ENCODE measurements around the gene GNAI1.

GNAI1 gene

DNA sequence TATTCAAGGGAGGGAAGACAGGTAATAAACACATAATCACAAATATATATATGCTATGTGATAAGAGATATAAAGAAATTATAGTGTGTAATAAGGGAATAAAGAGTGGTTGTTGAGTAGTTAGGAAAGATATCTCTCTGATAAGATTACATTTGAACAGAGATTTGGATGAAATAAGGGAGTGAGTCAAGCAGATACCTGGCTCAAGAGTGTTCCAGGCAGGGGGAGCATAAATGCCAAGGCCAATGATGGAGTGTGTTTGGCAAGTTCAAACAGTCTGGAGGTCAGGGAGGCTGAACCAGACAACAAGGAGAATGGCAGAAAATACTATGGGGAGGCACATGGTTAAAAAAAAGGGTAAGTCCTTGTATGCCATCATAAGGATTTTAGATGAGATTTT, 4.8 kb upstream of the GNAI1 start:
- DNase-seq (ENCODE audit: extremely low spot score), result no peak
- POLR2A ChIA-PET, result no interaction called here
- CTCF ChIA-PET, result no interaction called here
- TF ChIP-seq, protein P1, sequence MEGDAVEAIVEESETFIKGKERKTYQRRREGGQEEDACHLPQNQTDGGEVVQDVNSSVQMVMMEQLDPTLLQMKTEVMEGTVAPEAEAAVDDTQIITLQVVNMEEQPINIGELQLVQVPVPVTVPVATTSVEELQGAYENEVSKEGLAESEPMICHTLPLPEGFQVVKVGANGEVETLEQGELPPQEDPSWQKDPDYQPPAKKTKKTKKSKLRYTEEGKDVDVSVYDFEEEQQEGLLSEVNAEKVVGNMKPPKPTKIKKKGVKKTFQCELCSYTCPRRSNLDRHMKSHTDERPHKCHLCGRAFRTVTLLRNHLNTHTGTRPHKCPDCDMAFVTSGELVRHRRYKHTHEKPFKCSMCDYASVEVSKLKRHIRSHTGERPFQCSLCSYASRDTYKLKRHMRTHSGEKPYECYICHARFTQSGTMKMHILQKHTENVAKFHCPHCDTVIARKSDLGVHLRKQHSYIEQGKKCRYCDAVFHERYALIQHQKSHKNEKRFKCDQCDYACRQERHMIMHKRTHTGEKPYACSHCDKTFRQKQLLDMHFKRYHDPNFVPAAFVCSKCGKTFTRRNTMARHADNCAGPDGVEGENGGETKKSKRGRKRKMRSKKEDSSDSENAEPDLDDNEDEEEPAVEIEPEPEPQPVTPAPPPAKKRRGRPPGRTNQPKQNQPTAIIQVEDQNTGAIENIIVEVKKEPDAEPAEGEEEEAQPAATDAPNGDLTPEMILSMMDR (IDR thresholded peaks at IDR 0.05; ENCODE audit: control extremely low read depth, extremely low read depth, low read depth, missing control alignments), result no peak

DNA sequence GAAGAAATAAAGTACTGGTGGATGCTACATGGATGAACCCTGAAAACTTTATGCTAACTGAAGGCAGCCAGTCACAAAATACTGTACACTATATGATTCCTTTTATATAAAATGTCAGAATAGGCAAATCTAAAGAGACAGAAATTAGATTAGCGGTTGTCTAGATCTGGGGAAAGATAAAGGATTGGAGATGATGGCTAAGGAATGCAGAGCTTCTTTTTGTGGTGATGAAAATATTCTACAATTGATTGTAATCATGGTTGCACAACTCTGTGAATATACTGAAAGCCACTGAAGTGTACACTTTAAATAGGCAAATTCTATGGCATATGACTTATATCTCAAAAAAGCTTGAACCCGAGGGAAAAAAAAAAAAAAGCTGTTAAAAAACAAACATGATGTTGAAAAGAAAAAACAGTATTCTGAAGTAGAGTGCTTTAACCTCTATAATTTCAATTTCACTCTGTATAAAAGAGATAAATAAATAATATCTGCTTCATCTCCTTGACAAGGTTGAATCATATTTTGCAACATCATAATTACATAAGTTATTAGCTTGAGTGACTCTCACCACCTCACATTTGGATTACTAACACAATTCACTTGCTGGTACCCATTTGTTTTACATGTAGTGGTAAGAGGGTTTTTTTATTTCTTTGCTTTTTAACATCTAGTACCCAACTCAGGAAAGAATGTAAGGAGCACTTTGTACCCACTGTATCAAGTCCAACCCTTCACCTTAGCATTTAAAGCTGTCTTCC, 2.8 kb upstream of the GNAI1 start:
- POLR2A ChIA-PET, result no interaction called here
- CTCF ChIA-PET, result interaction anchor here (0.7 to 1.1 kb wide), 2 partner anchors 11 to 49 kb away, joined by 3 read pairs; no protein-coding TSS in a partner anchor
- TF ChIP-seq, protein P1 (IDR thresholded peaks at IDR 0.05; ENCODE audit: control extremely low read depth, extremely low read depth, low read depth, missing control alignments), result no peak
- no peak for DNase-seq (ENCODE audit: extremely low spot score)

DNA sequence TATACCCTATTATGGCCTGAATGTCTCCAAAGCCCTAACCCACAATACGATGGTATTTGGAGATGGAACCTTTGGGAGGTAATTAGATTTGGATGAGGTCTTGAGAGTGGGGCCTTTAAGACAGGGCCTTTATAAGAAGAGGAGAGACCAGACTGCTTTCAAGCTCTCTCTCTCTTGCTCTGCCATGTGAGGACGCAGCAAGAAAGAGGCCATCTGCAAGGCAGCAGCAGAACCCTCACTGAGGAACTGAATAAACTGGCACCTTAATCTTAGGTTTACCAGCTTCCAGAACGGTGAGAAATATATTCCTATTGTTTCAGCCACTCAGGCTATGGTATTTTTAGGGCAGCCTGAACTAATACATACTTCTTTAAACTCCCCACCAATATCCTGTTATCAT, 2.0 kb upstream of the GNAI1 start:
- CTCF ChIA-PET, result no interaction called here
- DNase-seq (ENCODE audit: extremely low spot score), result no peak
- POLR2A ChIA-PET, result no interaction called here
- TF ChIP-seq, protein P1 (IDR thresholded peaks at IDR 0.05; ENCODE audit: control extremely low read depth, extremely low read depth, low read depth, missing control alignments), result no peak

DNA sequence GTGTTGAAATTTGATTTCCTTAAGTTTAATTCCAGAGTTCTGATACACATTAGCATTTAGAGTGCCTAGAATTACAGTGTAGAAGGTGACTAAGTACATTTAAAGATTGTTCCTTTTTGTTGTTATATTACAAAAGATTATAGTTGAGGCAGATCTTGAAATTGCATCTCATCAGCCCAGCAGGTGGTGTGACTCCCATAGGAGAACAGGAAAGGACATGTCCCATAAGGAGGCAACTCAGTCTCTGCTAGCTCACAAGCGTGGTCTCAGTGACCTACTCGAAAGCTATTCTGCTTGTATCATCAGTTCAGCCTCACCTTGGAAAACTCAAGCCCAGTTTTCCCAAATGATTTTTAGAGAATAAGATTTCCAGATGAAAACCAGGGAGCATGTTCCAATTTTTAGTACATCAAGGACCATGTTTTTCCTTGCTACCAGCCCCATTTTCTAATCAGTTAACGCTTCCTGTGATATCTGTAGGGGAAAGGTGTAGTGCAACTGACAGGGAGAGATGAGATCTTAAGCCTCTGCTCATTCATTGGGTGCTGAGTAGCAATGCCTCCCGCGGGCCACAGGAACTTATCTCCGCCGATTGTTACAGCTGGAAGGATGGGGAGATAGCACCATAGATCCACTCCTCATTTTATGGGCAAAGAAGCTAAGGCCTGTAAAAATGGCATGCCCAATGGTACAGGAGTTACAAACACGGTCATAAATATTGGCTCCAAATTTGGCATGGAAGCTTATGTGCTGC, 1.1 kb upstream of the GNAI1 start:
- TF ChIP-seq, protein P1 (IDR thresholded peaks at IDR 0.05; ENCODE audit: control extremely low read depth, extremely low read depth, low read depth, missing control alignments), result no peak
- no peak for DNase-seq (ENCODE audit: extremely low spot score)
- CTCF ChIA-PET, result no interaction called here
- POLR2A ChIA-PET, result no interaction called here

DNA sequence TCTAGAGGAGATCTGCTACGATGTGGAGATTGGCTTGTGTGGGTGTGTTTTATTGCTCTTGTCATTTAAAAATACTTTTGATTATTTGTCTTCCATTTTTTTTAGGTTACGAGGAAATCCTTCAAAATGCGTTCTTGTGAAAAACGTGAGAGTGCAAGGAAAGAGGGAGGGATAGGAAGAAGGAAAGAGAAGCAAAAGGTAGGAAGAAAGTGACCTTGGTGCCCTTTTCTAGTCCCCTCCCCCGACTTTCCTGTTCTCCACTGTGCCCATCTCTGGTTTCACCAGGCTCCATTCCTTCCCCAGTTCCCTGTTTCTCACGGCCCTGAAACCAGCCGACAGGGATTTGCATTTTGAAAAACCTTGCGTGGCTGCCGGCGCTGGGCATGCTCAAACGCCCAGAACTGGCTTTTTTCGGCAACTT, 506 bp upstream of the GNAI1 start:
- ChIA-PET CTCF (no interaction called here), POLR2A (no interaction called here)
- no peak for DNase-seq (ENCODE audit: extremely low spot score)
- TF ChIP-seq, protein P1 (IDR thresholded peaks at IDR 0.05; ENCODE audit: control extremely low read depth, extremely low read depth, low read depth, missing control alignments), result no peak

DNA sequence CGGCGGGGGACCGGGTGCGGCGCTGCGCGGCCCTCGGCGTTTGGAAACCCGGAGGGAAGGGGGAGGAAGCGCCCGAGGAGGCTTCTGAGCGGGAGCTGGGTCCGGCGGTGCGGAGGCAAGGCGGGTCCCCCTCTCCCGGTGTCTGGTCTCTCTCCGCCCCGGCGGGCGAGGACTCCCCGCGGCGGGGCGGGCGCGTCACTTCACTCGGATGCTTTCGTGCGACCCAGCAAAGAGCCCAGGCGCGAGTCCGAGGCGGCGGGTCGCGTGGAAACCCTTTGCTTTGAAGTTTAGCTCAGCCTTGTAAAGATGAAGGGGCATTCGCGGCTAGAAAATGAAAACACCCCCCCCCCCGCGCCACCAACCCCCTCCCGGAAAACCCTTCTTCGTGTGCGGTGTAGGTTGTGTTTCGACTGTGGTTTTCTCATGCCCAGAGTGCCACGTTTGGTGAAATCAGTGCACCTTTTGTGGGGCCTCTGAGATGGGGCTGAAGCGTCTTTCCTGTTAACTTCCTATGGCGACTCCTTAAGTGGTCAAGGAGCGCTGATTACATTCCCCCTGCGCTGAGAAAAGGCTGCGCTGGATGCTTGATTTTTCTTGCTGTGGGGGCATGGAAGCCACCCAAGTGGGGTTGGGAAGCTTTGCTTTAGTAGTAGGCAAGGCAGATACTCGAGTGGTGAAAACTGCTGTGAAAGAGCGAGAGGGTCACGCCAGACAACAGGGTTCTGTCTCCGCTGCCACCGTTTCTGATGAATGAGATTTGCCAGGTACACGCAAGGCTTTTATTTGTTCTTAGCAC, 876 bp downstream of the GNAI1 start:
- POLR2A ChIA-PET, result no interaction called here
- TF ChIP-seq, protein P1 (IDR thresholded peaks at IDR 0.05; ENCODE audit: control extremely low read depth, extremely low read depth, low read depth, missing control alignments), result no peak
- CTCF ChIA-PET, result no interaction called here
- peak; percentile 6 for DNase-seq (ENCODE audit: extremely low spot score)

All from GM10248 (cell line).